ENCODE data around the gene STKLD1. TPM values are rescaled to one million over a fixed set of nuclear protein-coding genes. Genes with fewer than 3 reads are reported as not detected.
A peak's percentile ranks its signal among the peaks of the same experiment; 100 is the strongest.

Gene STKLD1
- polyA plus RNA-seq, 1 experiment = 1.2 TPM

DNA sequence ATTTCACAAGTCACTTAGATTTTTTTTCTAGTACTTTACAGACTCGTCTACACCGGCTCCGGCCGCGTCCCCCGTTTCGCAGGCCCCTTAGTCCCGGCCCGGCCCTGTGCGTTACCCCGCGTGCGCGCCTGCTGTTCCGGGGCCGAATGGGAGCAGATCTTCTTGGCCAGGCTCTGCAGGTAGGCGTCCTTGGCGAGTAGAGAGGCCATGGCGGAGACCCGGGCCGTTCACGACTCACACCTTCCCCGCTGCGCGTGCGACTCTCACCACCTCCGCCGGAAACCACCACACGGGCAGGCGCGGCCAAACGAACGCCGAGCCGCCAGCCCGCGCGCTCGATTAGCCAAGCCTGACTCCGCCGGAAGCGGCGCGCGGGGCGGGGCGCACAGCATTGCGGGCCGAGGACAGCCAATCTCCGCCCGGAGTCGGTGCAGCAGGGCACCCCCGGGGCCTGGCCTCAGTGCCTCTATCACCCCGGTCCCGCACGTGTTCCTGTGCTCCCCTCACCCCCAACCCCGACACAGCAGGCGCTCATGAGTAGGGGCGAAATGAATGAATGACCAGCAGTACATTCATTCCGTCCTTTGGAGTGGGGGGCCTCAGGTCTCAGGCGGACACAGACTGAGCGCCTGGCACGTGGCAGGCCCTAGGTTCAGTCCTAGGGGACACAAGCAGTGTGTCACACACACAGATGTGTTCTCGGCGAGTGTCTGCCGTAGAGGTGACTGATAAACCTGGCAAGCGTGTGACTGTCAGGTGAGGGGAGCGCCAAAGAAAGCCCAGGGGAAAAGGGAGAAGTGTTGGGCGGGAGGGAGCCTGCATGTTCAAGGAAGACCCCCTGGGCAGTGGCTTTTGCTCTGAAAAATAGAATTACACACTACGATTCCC lies 40.0 kb upstream of the STKLD1 start, which contains the start of gene SURF6:
Gene SURF6, minus strand, starts transcription at position 265 of the 888 bp plus-strand sequence. Its CDS starts 56 bp downstream, at position 209.
- peaks cover 41% of the 10 kb centered on the region for H3K36me3 ChIP-seq (ENCODE audit: control insufficient read depth, insufficient read depth, low read length)
- no peaks in the 10 kb centered on the region for H3K27me3 ChIP-seq (ENCODE audit: control insufficient read depth, insufficient read depth, low read length)
- ChIA-PET CTCF (no interaction called here), POLR2A (interaction anchor here (0.9 kb wide), 1 partner anchor 12 kb away, joined by 8 read pairs; the partner anchor contains the start of genes MED22 and RPL7A)
- DNase-seq (ENCODE audit: low read depth) = peak; percentile 31
- TF ChIP-seq, protein P1, sequence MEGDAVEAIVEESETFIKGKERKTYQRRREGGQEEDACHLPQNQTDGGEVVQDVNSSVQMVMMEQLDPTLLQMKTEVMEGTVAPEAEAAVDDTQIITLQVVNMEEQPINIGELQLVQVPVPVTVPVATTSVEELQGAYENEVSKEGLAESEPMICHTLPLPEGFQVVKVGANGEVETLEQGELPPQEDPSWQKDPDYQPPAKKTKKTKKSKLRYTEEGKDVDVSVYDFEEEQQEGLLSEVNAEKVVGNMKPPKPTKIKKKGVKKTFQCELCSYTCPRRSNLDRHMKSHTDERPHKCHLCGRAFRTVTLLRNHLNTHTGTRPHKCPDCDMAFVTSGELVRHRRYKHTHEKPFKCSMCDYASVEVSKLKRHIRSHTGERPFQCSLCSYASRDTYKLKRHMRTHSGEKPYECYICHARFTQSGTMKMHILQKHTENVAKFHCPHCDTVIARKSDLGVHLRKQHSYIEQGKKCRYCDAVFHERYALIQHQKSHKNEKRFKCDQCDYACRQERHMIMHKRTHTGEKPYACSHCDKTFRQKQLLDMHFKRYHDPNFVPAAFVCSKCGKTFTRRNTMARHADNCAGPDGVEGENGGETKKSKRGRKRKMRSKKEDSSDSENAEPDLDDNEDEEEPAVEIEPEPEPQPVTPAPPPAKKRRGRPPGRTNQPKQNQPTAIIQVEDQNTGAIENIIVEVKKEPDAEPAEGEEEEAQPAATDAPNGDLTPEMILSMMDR (IDR thresholded peaks at IDR 0.05; ENCODE audit: insufficient read depth, low read depth, low read length) = no peak
- H3K4me3 ChIP-seq (ENCODE audit: low read depth, low read length) = peak within 1 kb of the TSS; percentile 96

DNA sequence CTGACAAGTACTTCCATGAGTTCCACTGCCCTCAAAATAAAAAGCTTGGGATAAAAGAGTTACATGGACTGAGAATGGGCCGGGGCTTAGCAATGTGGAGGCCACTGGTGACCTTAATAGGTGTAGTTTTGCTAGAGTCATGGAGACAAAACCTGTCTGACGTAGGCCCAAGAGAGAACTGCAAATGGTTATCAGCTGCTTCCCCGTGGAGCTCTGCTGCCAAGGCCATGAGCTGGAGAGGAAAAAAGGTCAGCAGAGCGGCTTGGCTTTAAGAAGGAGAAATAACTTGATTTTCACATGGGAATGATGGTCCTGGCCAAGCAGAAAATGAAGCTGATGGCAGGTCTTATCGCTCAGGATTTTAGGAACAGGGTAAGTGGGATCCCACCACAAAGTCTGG lies 36.5 kb upstream of the STKLD1 start:
- TF ChIP-seq, protein P1 (IDR thresholded peaks at IDR 0.05; ENCODE audit: insufficient read depth, low read depth, low read length) = no peak
- Histone ChIP-seq H3K36me3 (ENCODE audit: control insufficient read depth, insufficient read depth, low read length) (peaks cover 40% of the 10 kb centered on the region), H3K4me3 (ENCODE audit: low read depth, low read length) (no peak overlapping the region), H3K27me3 (ENCODE audit: control insufficient read depth, insufficient read depth, low read length) (no peaks in the 10 kb centered on the region)
- ChIA-PET CTCF (interaction anchor here (1.3 kb wide), 1 partner anchor 12 kb away, joined by 3 read pairs; no protein-coding TSS in a partner anchor), POLR2A (interaction anchor here (0.7 kb wide), 1 partner anchor 263 kb away, joined by 3 read pairs; no protein-coding TSS in a partner anchor)
- DNase-seq (ENCODE audit: low read depth) = no peak

DNA sequence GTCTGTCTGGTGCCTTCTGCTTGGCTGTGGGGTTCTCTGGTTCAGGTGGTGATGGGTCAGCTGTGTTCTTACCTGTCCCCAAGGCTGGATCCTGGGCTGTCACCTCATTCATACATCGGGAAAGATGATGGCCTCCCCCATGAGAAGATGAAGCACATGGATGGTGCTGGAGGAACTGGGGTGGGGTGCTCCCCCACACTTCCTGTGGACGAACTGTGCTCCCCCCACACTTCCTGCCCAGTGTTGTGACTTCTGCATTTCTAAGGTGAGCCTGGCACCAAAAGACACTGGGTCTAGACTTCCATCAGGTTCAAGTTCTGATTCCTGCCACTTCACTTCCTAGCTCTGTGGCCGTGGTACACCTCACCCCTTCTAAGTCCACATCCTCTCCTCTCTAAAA lies 35.9 kb upstream of the STKLD1 start:
- peaks cover 46% of the 10 kb centered on the region for H3K36me3 ChIP-seq (ENCODE audit: control insufficient read depth, insufficient read depth, low read length)
- ChIA-PET CTCF (interaction anchor here (1.3 to 1.4 kb wide), 2 partner anchors 11 to 154 kb away, joined by 3 read pairs; no protein-coding TSS in a partner anchor), POLR2A (interaction anchor here (0.5 kb wide), 1 partner anchor 23 kb away, joined by 3 read pairs; no protein-coding TSS in a partner anchor)
- H3K4me3 ChIP-seq (ENCODE audit: low read depth, low read length) = no peak overlapping the region
- DNase-seq (ENCODE audit: low read depth) = no peak
- H3K27me3 ChIP-seq (ENCODE audit: control insufficient read depth, insufficient read depth, low read length) = no peaks in the 10 kb centered on the region
- TF ChIP-seq, protein P1 (IDR thresholded peaks at IDR 0.05; ENCODE audit: insufficient read depth, low read depth, low read length) = no peak

DNA sequence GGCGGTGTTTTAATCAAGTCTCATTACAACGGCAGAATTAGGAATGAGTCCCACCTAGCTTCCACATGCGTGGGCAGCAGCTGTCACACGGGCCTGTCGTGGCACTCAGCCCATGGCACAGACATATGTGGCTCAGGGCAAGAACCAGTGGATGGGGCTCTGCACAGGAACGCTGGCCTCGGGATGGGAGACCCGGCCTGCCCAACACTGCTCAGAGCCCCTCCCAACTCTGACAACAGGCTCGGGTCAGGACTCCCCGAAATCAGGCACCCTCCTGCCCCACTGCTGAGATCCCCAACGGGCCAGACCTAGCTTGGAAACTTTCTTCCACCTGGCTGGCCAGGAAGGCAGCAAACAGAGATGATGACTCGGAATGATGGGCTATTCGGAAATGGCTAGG lies 35.2 kb upstream of the STKLD1 start:
- Histone ChIP-seq H3K27me3 (ENCODE audit: control insufficient read depth, insufficient read depth, low read length) (no peaks in the 10 kb centered on the region), H3K4me3 (ENCODE audit: low read depth, low read length) (no peak overlapping the region), H3K36me3 (ENCODE audit: control insufficient read depth, insufficient read depth, low read length) (peaks cover 52% of the 10 kb centered on the region)
- CTCF ChIA-PET = interaction anchor here (1.3 to 4.7 kb wide), 4 partner anchors 10 to 154 kb away, joined by 3 to 13 read pairs (median 3); partner anchors contain the start of gene STKLD1
- DNase-seq (ENCODE audit: low read depth) = no peak
- POLR2A ChIA-PET = no interaction called here
- TF ChIP-seq, protein P1 (IDR thresholded peaks at IDR 0.05; ENCODE audit: insufficient read depth, low read depth, low read length) = no peak

Data from BJ (cell line).